AG10803 (cell line): ENCODE results near the gene CCDC183.

Experiments
- DNase-seq: peaks from one replicate; pipeline ENCODE4 v3.0.0; 2010; ENCODE audit warnings: low read depth
- H3K4me3 ChIP-seq: 2 replicates; pipeline ENCODE4 v1.5.1; 2011; ENCODE audit warnings: mild to moderate bottlenecking, low read length, control low read depth
- TF ChIP-seq, protein P1 (sequence below): conservative IDR thresholded peaks from 2 replicates; pipeline ENCODE4 v1.5.1; 2011; ENCODE audit warnings: mild to moderate bottlenecking, low read length, control low read depth, inconsistent platforms

Gene CCDC183

GRCh38 chr9:136796238-136796774 is at the start of gene CCDC183:
Gene CCDC183 (plus strand): TSS chr9:136796338. CDS start chr9:136796398, 60 bp downstream.
- no peak within 1 kb of the TSS for H3K4me3 ChIP-seq
- TF ChIP-seq, protein P1, sequence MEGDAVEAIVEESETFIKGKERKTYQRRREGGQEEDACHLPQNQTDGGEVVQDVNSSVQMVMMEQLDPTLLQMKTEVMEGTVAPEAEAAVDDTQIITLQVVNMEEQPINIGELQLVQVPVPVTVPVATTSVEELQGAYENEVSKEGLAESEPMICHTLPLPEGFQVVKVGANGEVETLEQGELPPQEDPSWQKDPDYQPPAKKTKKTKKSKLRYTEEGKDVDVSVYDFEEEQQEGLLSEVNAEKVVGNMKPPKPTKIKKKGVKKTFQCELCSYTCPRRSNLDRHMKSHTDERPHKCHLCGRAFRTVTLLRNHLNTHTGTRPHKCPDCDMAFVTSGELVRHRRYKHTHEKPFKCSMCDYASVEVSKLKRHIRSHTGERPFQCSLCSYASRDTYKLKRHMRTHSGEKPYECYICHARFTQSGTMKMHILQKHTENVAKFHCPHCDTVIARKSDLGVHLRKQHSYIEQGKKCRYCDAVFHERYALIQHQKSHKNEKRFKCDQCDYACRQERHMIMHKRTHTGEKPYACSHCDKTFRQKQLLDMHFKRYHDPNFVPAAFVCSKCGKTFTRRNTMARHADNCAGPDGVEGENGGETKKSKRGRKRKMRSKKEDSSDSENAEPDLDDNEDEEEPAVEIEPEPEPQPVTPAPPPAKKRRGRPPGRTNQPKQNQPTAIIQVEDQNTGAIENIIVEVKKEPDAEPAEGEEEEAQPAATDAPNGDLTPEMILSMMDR: no peak
- no peak for DNase-seq

- no peak for DNase-seq
- TF ChIP-seq, protein P1: no peak
- H3K4me3 ChIP-seq: no peak overlapping the region
Observed at GRCh38 chr9:136746621-136747020, 49.5 kb upstream of the CCDC183 start.

DNA sequence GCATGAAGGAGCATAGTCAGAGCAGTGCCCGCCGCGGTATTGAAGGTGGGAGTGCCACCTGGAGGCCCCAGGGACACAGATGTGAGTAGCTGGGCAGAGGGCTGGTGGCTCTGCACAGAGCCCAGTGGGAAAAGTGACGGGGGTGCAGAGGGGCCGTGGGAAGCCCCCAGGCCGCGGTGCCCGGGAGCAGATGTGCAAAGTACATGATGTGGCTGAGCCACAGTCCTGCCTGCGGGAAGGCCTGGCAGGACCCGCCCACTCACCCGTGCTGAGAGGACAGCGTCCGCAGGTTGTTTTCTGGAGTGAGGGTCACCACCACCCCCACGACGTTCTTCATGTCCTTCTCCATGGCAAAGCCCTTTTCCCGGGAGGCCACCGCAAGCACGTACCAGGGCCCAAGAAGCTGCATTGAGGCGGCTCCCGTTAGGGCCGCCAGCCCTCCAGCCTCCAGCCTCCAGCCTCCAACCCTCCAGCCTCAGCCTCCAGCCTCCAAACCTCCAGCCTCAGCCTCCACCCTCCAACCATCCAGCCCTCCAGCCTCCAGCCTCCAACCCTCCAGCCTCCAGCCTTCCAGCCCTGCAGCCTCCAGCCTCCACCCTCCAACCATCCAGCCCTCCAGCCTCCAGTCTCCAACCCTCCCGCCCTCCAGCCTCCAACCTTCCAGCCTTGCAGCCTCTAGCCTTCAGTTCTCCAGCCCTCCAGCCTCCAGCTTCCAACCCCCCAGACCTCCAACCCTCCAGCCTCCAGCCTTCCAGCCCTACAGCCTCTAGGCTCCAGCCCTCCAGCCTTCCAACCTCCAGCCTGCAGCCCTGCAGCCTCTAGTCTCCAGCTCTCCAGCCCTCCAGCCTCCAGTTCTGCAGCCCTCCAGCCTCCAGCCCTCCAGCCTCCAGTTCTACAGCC is 48.7 kb upstream of the CCDC183 start:
- no peak overlapping the region for H3K4me3 ChIP-seq
- DNase-seq: no peak
- TF ChIP-seq, protein P1: no peak

DNA sequence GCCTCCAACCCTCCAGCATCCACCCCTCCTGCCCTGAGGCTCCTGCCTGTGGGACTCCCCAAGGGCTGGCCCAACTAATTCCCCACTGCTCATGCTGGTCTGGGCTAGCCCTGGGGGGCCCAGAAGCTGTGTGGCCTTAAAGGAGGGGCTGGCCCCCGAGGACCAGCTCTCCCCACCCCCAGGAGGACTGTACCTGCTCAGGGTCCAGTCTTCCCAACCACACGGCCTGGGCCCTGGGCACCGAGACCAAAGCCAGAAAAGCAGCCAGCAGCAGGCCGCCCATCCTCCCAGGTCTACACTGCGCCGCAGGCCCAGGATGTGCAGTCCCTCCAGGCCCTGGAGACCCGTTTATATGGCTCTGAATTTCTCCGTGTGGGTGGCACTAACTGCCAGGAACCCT is 47.9 kb upstream of the CCDC183 start, which contains the start of gene LCN6:
LCN6 (minus strand) TSS at position 325 of the 400 bp plus-strand sequence; CDS start at position 283, 42 bp downstream.
- TF ChIP-seq, protein P1: no peak
- no peak for DNase-seq
- no peak within 1 kb of the TSS for H3K4me3 ChIP-seq

GRCh38 chr9:136748666-136749611 is 47.2 kb upstream of the CCDC183 start:
- H3K4me3 ChIP-seq: no peak overlapping the region
- DNase-seq: no peak
- TF ChIP-seq, protein P1: no peak

DNA sequence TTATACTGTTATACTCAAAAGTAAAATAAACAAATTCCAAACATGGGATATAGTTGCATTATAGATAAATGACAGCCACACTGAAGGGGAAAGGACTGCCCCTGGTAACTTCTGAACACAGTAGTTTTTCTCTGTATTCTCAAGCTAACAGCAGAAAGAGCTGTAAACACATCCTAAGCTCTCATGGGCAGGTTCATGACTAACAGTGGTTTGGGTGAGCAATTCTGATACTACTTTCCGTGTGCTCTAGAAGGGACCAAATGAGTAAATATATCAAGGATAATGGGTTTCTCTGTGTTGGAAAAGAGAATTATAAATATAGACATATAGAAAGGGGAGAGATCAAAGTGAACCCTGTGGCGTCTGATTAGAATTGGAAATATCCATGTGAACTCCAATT is 45.6 kb upstream of the CCDC183 start:
- no peak for DNase-seq
- TF ChIP-seq, protein P1: no peak
- no peak overlapping the region for H3K4me3 ChIP-seq
